ENCODE measurements around the gene SDE2.

GRCh38 chr1:226034482-226034881, 35.3 kb upstream of the SDE2 start:
- no peak for TF ChIP-seq CTCF (IDR thresholded peaks at IDR 0.05)
- TF ChIP-seq POLR2A (IDR thresholded peaks at IDR 0.05): no peak

Data from thyroid gland (tissue), 4 donors.